Measurements from ENCODE around the gene PRKCE. TPM values are rescaled to one million over a fixed set of nuclear protein-coding genes. Genes with fewer than 3 reads are reported as not detected.

The PRKCE gene
- total RNA-seq, 1 donor from 2014 or later, result 4.6 TPM

DNA sequence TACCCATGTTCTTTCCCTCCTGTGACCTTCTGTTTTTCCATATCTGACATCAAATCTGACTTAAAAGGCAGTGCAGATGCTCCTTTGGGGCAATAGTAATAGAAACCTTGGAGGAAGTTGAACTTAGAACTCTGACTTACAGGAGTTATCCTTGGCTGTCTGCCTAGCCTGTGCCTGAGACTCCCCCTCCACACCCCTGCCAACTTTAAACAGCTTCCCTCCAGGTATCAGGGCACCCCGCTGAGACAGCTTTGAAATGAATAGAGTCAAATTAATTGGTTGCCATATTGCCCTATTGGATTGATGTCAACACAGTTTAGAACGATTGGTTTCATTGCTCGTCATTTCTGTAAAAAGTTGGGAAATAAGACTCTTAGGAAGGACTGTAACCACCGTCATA is 322.0 kb downstream of the PRKCE start:
- Histone ChIP-seq H3K4me1 (no peaks in the 10 kb centered on the region), H3K36me3 (no peaks in the 10 kb centered on the region), H3K4me3 (no peak overlapping the region), H3K27me3 (no peaks in the 10 kb centered on the region), H3K9me3 (no peaks in the 10 kb centered on the region), H3K27ac (no peak overlapping the region)
- TF ChIP-seq, protein P1, sequence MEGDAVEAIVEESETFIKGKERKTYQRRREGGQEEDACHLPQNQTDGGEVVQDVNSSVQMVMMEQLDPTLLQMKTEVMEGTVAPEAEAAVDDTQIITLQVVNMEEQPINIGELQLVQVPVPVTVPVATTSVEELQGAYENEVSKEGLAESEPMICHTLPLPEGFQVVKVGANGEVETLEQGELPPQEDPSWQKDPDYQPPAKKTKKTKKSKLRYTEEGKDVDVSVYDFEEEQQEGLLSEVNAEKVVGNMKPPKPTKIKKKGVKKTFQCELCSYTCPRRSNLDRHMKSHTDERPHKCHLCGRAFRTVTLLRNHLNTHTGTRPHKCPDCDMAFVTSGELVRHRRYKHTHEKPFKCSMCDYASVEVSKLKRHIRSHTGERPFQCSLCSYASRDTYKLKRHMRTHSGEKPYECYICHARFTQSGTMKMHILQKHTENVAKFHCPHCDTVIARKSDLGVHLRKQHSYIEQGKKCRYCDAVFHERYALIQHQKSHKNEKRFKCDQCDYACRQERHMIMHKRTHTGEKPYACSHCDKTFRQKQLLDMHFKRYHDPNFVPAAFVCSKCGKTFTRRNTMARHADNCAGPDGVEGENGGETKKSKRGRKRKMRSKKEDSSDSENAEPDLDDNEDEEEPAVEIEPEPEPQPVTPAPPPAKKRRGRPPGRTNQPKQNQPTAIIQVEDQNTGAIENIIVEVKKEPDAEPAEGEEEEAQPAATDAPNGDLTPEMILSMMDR (IDR thresholded peaks at IDR 0.05), result no peak
- intact Hi-C loops (cut with DNase I), result no loop called here
- no peak for DNase-seq (ENCODE audit: low spot score in 2 of 2)

DNA sequence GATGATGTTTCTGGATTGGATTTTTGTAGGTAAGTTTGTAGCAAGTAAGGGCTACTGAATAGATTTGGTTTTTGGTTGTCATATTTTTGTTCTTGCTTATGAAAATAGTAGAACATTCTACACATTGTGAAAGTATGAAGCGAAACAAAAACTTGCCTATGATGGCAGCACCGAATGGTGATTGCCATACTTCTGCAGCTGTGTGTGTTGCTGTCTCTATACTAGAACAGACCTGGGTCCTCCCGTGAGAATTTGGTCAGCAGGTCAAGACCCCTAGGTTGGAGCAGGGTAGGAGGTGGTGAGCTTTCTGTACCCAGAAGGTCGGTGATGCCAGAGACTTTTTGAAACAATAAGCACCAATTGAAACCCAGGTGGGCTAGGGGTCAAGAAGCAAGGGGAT is 322.6 kb downstream of the PRKCE start:
- TF ChIP-seq, protein P1 (IDR thresholded peaks at IDR 0.05), result no peak
- no peaks in the 10 kb centered on the region for H3K4me1 ChIP-seq
- H3K27ac ChIP-seq, result no peak overlapping the region
- H3K36me3 ChIP-seq, result no peaks in the 10 kb centered on the region
- intact Hi-C loops (cut with DNase I), result no loop called here
- H3K27me3 ChIP-seq, result no peaks in the 10 kb centered on the region
- no peak for DNase-seq (ENCODE audit: low spot score in 2 of 2)
- H3K4me3 ChIP-seq, result no peak overlapping the region
- no peaks in the 10 kb centered on the region for H3K9me3 ChIP-seq

DNA sequence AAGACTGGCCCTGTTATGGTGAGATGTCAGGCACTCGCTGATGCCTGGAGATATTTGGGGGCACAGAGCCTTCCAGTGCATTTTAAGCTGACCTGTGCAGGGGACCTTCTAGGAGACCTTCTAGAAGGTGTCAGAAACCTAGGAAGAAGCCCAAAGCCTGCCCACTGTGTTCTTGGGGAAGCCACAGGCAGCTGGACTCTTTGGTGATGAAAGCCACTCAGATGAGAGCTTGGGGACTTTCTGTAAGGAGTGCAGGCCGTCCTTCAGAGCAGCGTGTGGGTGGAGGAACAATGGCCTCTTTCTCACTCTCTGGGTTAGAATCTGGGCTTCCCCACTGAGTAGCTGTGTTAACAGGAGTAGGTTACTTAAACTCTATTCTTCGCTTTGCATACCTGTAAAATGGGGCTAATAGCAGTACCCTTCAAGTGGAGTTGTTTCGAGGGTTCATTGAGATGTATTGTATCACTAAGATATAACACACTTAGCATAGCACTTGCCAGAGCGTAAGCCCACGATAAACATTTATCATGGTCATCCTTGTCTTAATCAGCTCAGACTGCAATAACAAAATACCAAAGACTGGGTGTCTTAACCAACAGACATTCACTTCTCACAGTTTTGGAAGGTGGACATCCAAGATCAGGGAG is 323.4 kb downstream of the PRKCE start:
- H3K27ac ChIP-seq, result no peak overlapping the region
- H3K36me3 ChIP-seq, result no peaks in the 10 kb centered on the region
- no peaks in the 10 kb centered on the region for H3K4me1 ChIP-seq
- intact Hi-C loops (cut with DNase I), result no loop called here
- no peak overlapping the region for H3K4me3 ChIP-seq
- no peaks in the 10 kb centered on the region for H3K27me3 ChIP-seq
- TF ChIP-seq, protein P1 (IDR thresholded peaks at IDR 0.05), result no peak
- H3K9me3 ChIP-seq, result no peaks in the 10 kb centered on the region
- DNase-seq (ENCODE audit: low spot score in 2 of 2), result no peak

DNA sequence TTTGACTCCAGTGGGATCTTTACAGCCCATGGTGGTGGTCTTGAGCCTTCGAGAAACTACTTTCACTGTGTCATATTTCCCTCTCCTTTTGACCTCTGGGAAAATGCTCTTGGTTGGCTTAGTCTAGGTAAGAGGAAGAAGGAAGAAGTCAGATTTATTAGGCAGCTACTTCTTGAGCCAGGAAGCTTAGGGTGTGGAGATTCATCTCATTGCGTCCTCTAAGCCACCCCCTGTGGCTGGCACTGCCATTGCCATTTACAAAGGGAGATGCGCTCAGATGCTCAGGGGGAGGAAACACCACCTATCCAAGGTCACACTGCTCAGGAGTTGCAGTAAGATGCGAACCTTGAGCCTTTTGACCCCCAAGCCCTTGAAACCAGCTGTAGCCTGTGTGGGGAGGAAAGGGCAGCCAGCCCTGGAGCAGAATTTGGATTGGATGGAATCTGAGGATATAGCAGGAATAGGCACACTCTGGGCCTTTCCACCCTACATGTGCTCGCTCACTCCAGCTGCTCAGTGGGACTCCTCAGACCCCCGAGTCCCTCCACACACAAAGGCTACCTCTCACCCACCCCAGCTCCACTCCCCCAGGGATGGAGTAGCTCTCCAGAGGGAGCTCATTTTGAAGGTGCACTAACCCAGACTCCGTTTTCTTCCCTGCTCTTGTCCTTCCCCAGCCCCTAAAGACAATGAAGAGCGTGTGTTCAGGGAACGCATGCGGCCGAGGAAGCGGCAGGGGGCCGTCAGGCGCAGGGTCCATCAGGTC is 324.5 kb downstream of the PRKCE start:
- intact Hi-C loops (cut with DNase I), result no loop called here
- no peaks in the 10 kb centered on the region for H3K4me1 ChIP-seq
- H3K27me3 ChIP-seq, result no peaks in the 10 kb centered on the region
- no peak overlapping the region for H3K27ac ChIP-seq
- H3K9me3 ChIP-seq, result no peaks in the 10 kb centered on the region
- H3K4me3 ChIP-seq, result no peak overlapping the region
- no peak for DNase-seq (ENCODE audit: low spot score in 2 of 2)
- TF ChIP-seq, protein P1 (IDR thresholded peaks at IDR 0.05), result no peak
- no peaks in the 10 kb centered on the region for H3K36me3 ChIP-seq

DNA sequence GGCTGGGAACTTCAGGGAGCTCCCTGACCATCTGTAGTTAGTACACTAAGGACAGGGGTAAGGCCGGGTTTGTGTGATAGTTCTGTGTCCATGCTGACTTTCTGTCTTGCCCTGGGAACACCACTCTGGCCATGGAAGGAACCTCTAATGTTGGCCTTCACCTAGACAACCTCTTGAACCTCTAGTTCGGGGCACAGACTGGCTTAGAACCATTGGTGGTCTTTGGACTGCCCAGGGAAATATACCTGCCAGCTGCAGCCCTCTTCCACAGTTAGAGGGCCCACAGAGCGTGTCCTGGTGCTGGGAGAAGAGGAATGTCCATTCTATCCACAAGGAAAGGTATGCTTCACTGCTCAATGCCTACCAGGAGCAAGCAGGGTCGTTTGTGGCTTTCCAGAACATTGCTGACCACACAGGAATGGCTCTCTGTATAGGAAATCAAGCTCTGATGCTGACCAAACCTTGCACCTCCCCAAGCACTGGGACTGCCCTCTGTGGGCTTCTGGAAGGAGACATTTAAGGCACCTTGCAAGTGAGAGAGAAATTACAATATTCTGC is 326.9 kb downstream of the PRKCE start:
- TF ChIP-seq, protein P1 (IDR thresholded peaks at IDR 0.05), result no peak
- Histone ChIP-seq H3K4me3 (no peak overlapping the region), H3K9me3 (no peaks in the 10 kb centered on the region), H3K36me3 (no peaks in the 10 kb centered on the region), H3K27ac (no peak overlapping the region), H3K4me1 (no peaks in the 10 kb centered on the region), H3K27me3 (no peaks in the 10 kb centered on the region)
- no peak for DNase-seq (ENCODE audit: low spot score in 2 of 2)
- intact Hi-C loops (cut with DNase I), result no loop called here

All from ascending aorta (tissue), 2 donors.